Ishikawa (cell line): Measurements from ENCODE around the gene TNIP3.

ENCODE experiments used
- CREB1 ChIP-seq: IDR thresholded peaks from 2 replicates; pipeline ENCODE4 v1.6.1; 2012; ENCODE audit warnings: low read depth
- EP300 ChIP-seq: IDR thresholded peaks from 2 replicates; pipeline ENCODE4 v1.6.1; 2012; ENCODE audit warnings: borderline replicate concordance
- FOXM1 ChIP-seq: IDR thresholded peaks from 2 replicates; pipeline ENCODE4 v1.6.1; 2012; ENCODE audit warnings: low read depth, borderline replicate concordance
- RAD21 ChIP-seq: IDR thresholded peaks from 2 replicates; pipeline ENCODE4 v1.6.1; 2012; ENCODE audit warnings: low read depth
- TAF1 ChIP-seq: IDR thresholded peaks from 2 replicates; pipeline ENCODE4 v1.6.1; 2012; ENCODE audit warnings: low read depth, mild to moderate bottlenecking
- TF ChIP-seq, protein P1 (sequence below): IDR thresholded peaks from 2 replicates; pipeline ENCODE4 v1.6.1; 2012; ENCODE audit warnings: low read depth, mild to moderate bottlenecking
- TF ChIP-seq, protein P2 (sequence below): IDR thresholded peaks from 2 replicates; pipeline ENCODE4 v1.6.1; 2012

DNA sequence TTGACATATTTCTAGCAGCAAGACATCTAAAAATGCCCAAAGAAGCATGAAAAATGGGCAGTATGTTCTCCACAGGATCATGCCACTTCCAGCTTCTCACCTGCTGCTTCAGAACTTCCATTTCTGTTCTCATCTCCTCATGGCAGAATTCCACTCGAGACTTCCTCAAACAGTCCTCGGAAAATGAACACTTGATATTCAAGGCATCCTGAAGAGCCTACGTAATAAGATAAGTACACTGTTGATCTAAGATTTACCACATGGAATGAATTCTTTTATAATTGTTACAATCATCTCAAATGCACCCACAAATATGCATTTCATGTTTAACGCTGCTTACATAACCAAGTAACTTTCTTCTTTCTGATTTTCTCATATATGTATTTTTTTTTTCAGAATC is 14.1 kb downstream of the TNIP3 start:
- TF ChIP-seq CREB1 (no peak), RAD21 (no peak), TAF1 (no peak), EP300 (no peak), FOXM1 (no peak)
- TF ChIP-seq, protein P1, sequence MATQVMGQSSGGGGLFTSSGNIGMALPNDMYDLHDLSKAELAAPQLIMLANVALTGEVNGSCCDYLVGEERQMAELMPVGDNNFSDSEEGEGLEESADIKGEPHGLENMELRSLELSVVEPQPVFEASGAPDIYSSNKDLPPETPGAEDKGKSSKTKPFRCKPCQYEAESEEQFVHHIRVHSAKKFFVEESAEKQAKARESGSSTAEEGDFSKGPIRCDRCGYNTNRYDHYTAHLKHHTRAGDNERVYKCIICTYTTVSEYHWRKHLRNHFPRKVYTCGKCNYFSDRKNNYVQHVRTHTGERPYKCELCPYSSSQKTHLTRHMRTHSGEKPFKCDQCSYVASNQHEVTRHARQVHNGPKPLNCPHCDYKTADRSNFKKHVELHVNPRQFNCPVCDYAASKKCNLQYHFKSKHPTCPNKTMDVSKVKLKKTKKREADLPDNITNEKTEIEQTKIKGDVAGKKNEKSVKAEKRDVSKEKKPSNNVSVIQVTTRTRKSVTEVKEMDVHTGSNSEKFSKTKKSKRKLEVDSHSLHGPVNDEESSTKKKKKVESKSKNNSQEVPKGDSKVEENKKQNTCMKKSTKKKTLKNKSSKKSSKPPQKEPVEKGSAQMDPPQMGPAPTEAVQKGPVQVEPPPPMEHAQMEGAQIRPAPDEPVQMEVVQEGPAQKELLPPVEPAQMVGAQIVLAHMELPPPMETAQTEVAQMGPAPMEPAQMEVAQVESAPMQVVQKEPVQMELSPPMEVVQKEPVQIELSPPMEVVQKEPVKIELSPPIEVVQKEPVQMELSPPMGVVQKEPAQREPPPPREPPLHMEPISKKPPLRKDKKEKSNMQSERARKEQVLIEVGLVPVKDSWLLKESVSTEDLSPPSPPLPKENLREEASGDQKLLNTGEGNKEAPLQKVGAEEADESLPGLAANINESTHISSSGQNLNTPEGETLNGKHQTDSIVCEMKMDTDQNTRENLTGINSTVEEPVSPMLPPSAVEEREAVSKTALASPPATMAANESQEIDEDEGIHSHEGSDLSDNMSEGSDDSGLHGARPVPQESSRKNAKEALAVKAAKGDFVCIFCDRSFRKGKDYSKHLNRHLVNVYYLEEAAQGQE, result no peak
- TF ChIP-seq, protein P2, sequence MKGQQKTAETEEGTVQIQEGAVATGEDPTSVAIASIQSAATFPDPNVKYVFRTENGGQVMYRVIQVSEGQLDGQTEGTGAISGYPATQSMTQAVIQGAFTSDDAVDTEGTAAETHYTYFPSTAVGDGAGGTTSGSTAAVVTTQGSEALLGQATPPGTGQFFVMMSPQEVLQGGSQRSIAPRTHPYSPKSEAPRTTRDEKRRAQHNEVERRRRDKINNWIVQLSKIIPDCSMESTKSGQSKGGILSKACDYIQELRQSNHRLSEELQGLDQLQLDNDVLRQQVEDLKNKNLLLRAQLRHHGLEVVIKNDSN, result no peak
